HepG2 (cell line): Measurements from ENCODE around the gene TARDBP. TPM values are rescaled to one million over a fixed set of nuclear protein-coding genes. Genes with fewer than 3 reads are reported as not detected.

Experiments used
- CEBPG ChIP-seq: IDR thresholded peaks from 2 replicates; pipeline ENCODE4 v1.6.1; 2016
- ESRRA ChIP-seq: sonication (generic); formaldehyde crosslinking; IDR thresholded peaks from 2 replicates; pipeline ENCODE4 v1.5.1; 2020; ENCODE audit warnings: mild to moderate bottlenecking, low read depth, missing genetic modification reagents
- GLI4 ChIP-seq: sonication (generic); formaldehyde crosslinking; IDR thresholded peaks from 2 replicates; pipeline ENCODE4 v1.5.1; 2020; ENCODE audit warnings: missing genetic modification reagents, mild to moderate bottlenecking, moderate library complexity, borderline replicate concordance
- HNRNPLL ChIP-seq: fragments of 200-400 bp; formaldehyde crosslinking; IDR thresholded peaks from 2 replicates; pipeline ENCODE4 v1.6.1; 2017; ENCODE audit warnings: mild to moderate bottlenecking, low read depth, low read length; ENCODE audit not compliant: poor library complexity, severe bottlenecking
- MEIS1 ChIP-seq: sonication (generic); formaldehyde crosslinking; IDR thresholded peaks from 2 replicates; pipeline ENCODE4 v1.9.0; 2021; ENCODE audit warnings: mild to moderate bottlenecking, missing genetic modification reagents, moderate library complexity, borderline replicate concordance
- MTERF4 ChIP-seq: sonication (generic); formaldehyde crosslinking; IDR thresholded peaks from 2 replicates; pipeline ENCODE4 v1.8.0; 2023; ENCODE audit warnings: mild to moderate bottlenecking, missing genetic modification reagents
- NKX3-1 ChIP-seq: sonication (generic); formaldehyde crosslinking; IDR thresholded peaks from 2 replicates; pipeline ENCODE4 v1.5.0; 2020; ENCODE audit warnings: missing genetic modification reagents
- NR2F6 ChIP-seq, 2 experiments: IDR thresholded peaks; 2 replicates each; pipeline ENCODE4 v1.6.1; 2016; ENCODE audit warnings: antibody characterized with exemption in 1 of 2, mild to moderate bottlenecking in 1 of 2
- PHF20 ChIP-seq: sonication (generic); formaldehyde crosslinking; IDR thresholded peaks from 2 replicates; pipeline ENCODE4 v1.5.0; 2020; ENCODE audit warnings: mild to moderate bottlenecking, missing genetic modification reagents
- SNAI1 ChIP-seq: sonication (generic); formaldehyde crosslinking; IDR thresholded peaks from 2 replicates; pipeline ENCODE4 v1.5.0; 2020; ENCODE audit warnings: mild to moderate bottlenecking, missing genetic modification reagents, borderline replicate concordance
- SP4 ChIP-seq: sonication (generic); formaldehyde crosslinking; IDR thresholded peaks from 2 replicates; pipeline ENCODE4 v1.8.1; 2023; ENCODE audit warnings: mild to moderate bottlenecking, missing genetic modification reagents
- TBX3 ChIP-seq: fragments of 450-650 bp; IDR thresholded peaks from 2 replicates; pipeline ENCODE4 v1.6.1; 2017; ENCODE audit warnings: antibody characterized with exemption, mild to moderate bottlenecking, inconsistent platforms, borderline replicate concordance
- ZBTB42 ChIP-seq: sonication (generic); formaldehyde crosslinking; IDR thresholded peaks from 2 replicates; pipeline ENCODE4 v1.5.0; 2020; ENCODE audit warnings: mild to moderate bottlenecking, missing genetic modification reagents
- ZNF253 ChIP-seq: sonication (generic); formaldehyde crosslinking; IDR thresholded peaks from 2 replicates; pipeline ENCODE4 v1.8.0; 2022; ENCODE audit warnings: mild to moderate bottlenecking, missing genetic modification reagents, borderline replicate concordance
- ZNF496 ChIP-seq: sonication (generic); formaldehyde crosslinking; IDR thresholded peaks from 2 replicates; pipeline ENCODE4 v1.8.1; 2023; ENCODE audit warnings: mild to moderate bottlenecking, moderate library complexity, missing genetic modification reagents; ENCODE audit not compliant: insufficient replicate concordance
- ZNF564 ChIP-seq: sonication (generic); formaldehyde crosslinking; IDR thresholded peaks from 2 replicates; pipeline ENCODE4 v1.8.1; 2023; ENCODE audit warnings: mild to moderate bottlenecking, missing genetic modification reagents
- ZNF567 ChIP-seq: sonication (generic); formaldehyde crosslinking; IDR thresholded peaks from 2 replicates; pipeline ENCODE4 v1.8.1; 2023; ENCODE audit warnings: mild to moderate bottlenecking, missing genetic modification reagents, borderline replicate concordance
- ZNF589 ChIP-seq: sonication (generic); formaldehyde crosslinking; conservative IDR thresholded peaks from 2 replicates; pipeline ENCODE4 v1.8.0; 2022; ENCODE audit warnings: mild to moderate bottlenecking, moderate library complexity, missing genetic modification reagents
- ZNF687 ChIP-seq: sonication (generic); formaldehyde crosslinking; IDR thresholded peaks from 2 replicates; pipeline ENCODE4 v1.5.1; 2020; ENCODE audit warnings: mild to moderate bottlenecking, missing genetic modification reagents, moderate library complexity
- ZNF768 ChIP-seq: sonication (generic); formaldehyde crosslinking; IDR thresholded peaks from 2 replicates; pipeline ENCODE4 v1.4.0; 2020; ENCODE audit warnings: missing genetic modification reagents
- polyA plus RNA-seq, 8 experiments: library from polyadenylated mRNA; depleted of rRNA in 3 of 8; stranded (reverse) in 7 of 8; unstranded in 1 of 8; fragments of >200 nt; fragmentation: Illumina TruSeq in 4 of 8; extraction: Trizol in 4 of 8; gene quantifications; 2 replicates each; pipeline versions ENCODE4 v1.2.1 to v1.2.3, GENCODE V29; 2011 to 2016; ENCODE audit warnings: low read depth in 4 of 8, missing spikeins in 1 of 8, mixed read lengths in 1 of 8; ENCODE audit not compliant: insufficient read depth in 1 of 8
- total RNA-seq, 5 experiments: library from RNA; depleted of rRNA; stranded (reverse); fragments of >200 nt; fragmentation: Illumina TruSeq; extraction: Trizol; gene quantifications; 2 replicates each; pipeline ENCODE4 v1.2.3, GENCODE V29; 2016; ENCODE audit warnings: low read depth in 1 of 5
- TF ChIP-seq, protein P1 (sequence below): IDR thresholded peaks from 2 replicates; pipeline ENCODE4 v1.6.1; 2016; ENCODE audit warnings: missing compliant biosample characterization, missing genetic modification reagents, borderline replicate concordance
- TF ChIP-seq, protein P2 (sequence below): sonication (generic); formaldehyde crosslinking; IDR thresholded peaks from 2 replicates; pipeline ENCODE4 v1.4.0; 2020; ENCODE audit warnings: mild to moderate bottlenecking, missing genetic modification reagents

TARDBP gene
- total and polyA plus RNA-seq, 2 of the 13 experiments (the other 11 are each of a cell fraction or from before 2014, with no cell fraction given) = 62.4 to 93.0 TPM

DNA sequence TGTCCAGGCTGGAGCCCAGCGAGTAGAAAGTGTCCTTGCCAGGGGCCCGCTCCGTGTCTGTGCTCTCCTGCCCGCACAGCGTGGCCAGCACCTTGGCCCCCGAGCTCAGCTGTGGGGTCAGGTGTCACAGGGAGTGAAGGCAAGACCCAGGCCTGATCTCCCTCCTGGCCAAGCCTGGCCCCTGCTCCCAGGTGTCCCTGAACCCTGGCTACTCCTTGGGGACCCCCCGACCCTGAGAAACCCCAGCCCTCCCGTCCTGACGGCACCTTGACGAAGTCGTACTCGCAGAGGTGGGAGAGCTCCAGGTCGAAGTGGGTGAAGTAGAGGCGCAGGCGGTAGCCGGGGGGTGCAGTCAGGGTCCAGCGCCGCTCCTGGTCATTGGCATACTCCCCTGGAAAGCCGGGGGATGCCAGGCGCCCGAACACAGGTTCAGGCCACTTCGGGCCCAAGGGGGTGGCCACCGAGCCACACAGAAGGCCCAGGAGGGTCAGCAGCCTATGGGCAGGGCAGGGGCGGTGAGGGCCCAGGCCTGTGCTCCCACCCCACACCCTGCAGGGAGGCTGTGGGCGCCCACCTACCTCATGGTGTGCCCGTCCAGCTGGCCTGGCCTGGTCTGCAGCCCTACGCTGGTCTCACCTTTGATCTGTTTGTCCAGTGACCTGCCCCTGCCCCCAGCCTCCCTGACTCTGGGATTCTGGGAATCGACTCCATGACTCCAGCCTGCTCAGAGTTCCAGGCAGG is 34.3 kb downstream of the TARDBP start, which contains the start of gene MASP2 (continued):
- TF ChIP-seq NKX3-1 (CRISPR knock-in tag) (0 out of 2 replicates have a peak, but pooled peaks have one; percentile 40), CEBPG (CRISPR knock-in tag) (peak; percentile 28; the same call in 1 of the 2 replicates), ZNF768 (CRISPR knock-in tag) (peak; percentile 50; the same call in 1 of the 2 replicates), GLI4 (CRISPR knock-in tag) (peak; percentile 69; the same call in 1 of the 2 replicates), SNAI1 (CRISPR knock-in tag) (no peak), ZNF687 (CRISPR knock-in tag) (peak; percentile 93), MEIS1 (CRISPR knock-in tag) (peak; percentile 64; the same call in 1 of the 2 replicates), ZBTB42 (CRISPR knock-in tag) (no peak), HNRNPLL (peak; percentile 27), ZNF567 (peak; percentile 44; the same call in 1 of the 2 replicates), ZNF564 (CRISPR knock-in tag) (no peak), TBX3 (no peak), ZNF496 (CRISPR knock-in tag) (no peak), NR2F6 (IDR thresholded peaks at IDR 0.05) (peak; percentile 64; the same call in 1 of the 2 replicates), NR2F6 (CRISPR knock-in tag; IDR thresholded peaks at IDR 0.05) (peak; percentile 87), PHF20 (CRISPR knock-in tag) (peak; percentile 59; the same call in 1 of the 2 replicates), ZNF589 (CRISPR knock-in tag) (no peak), ZNF253 (CRISPR knock-in tag) (no peak), SP4 (CRISPR knock-in tag) (no peak), ESRRA (0 out of 2 replicates have a peak, but pooled peaks have one; percentile 38), MTERF4 (CRISPR knock-in tag) (peak; percentile 78; the same call in 1 of the 2 replicates)
- TF ChIP-seq, protein P1, sequence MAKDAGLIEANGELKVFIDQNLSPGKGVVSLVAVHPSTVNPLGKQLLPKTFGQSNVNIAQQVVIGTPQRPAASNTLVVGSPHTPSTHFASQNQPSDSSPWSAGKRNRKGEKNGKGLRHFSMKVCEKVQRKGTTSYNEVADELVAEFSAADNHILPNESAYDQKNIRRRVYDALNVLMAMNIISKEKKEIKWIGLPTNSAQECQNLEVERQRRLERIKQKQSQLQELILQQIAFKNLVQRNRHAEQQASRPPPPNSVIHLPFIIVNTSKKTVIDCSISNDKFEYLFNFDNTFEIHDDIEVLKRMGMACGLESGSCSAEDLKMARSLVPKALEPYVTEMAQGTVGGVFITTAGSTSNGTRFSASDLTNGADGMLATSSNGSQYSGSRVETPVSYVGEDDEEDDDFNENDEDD (CRISPR knock-in tag) = no peak
- TF ChIP-seq, protein P2, sequence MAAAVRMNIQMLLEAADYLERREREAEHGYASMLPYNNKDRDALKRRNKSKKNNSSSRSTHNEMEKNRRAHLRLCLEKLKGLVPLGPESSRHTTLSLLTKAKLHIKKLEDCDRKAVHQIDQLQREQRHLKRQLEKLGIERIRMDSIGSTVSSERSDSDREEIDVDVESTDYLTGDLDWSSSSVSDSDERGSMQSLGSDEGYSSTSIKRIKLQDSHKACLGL (CRISPR knock-in tag) = 0 out of 2 replicates have a peak, but pooled peaks have one; percentile 32
